Stimulated activated naive CD4-positive, alpha-beta T cell (primary cell): ENCODE results near the gene SMC1B.
"Not testable (repeated sequence)": the region's sequence is repeated elsewhere in the genome, so short reads cannot be mapped to it uniquely, and the experiment has no call there.

ENCODE experiments used
- DNase-seq, 6 experiments: peaks; one replicate each; lab custom pipeline; 2025; lab: John Stamatoyannopoulos, UW

SMC1B gene

GRCh38 chr22:45413368-45414211, at the start of gene SMC1B, which contains the start of gene RIBC2:
Gene SMC1B (minus strand): TSS chr22:45413599. CDS start chr22:45413567, 32 bp downstream.
Gene RIBC2 (plus strand): TSS chr22:45413693. CDS start chr22:45413887, 194 bp downstream.
- DNase-seq, result peak; percentile 73 to 85 (median 78)

- DNase-seq, result no peak
These were observed 48.7 kb upstream of the SMC1B start for GRCh38 chr22:45462034-45462655.

GRCh38 chr22:45460288-45461109, 47.1 kb upstream of the SMC1B start:
- DNase-seq, result no peak

- DNase-seq, result no peak
These were observed 45.8 kb upstream of the SMC1B start for GRCh38 chr22:45459235-45459634.

GRCh38 chr22:45458532-45458931, 45.1 kb upstream of the SMC1B start:
- DNase-seq, result no peak

GRCh38 chr22:45456811-45457210, 43.4 kb upstream of the SMC1B start:
- DNase-seq, result no peak

- no peak for DNase-seq
These were observed 42.2 kb upstream of the SMC1B start for GRCh38 chr22:45455621-45456020.

GRCh38 chr22:45455212-45455611, 41.8 kb upstream of the SMC1B start:
- DNase-seq, result no peak

- DNase-seq, result no peak
These were observed 40.9 kb upstream of the SMC1B start for GRCh38 chr22:45454275-45454674.

- no peak for DNase-seq
These were observed 40.4 kb upstream of the SMC1B start for GRCh38 chr22:45453764-45454163.

GRCh38 chr22:45452565-45453379, 39.4 kb upstream of the SMC1B start:
- DNase-seq, result no peak

- no peak for DNase-seq
These were observed 38.6 kb upstream of the SMC1B start for GRCh38 chr22:45451972-45452371.

- DNase-seq, result no peak
These were observed 37.7 kb upstream of the SMC1B start for GRCh38 chr22:45450921-45451651.

- no peak for DNase-seq
These were observed 36.8 kb upstream of the SMC1B start for GRCh38 chr22:45450101-45450785.

GRCh38 chr22:45449442-45449841, 36.0 kb upstream of the SMC1B start:
- not testable (repeated sequence) for DNase-seq

GRCh38 chr22:45448431-45448830, 35.0 kb upstream of the SMC1B start:
- DNase-seq, result no peak

- not testable (repeated sequence) for DNase-seq
These were observed 34.2 kb upstream of the SMC1B start for GRCh38 chr22:45447596-45447995.

GRCh38 chr22:45446216-45446615, 32.8 kb upstream of the SMC1B start:
- DNase-seq, result no peak

GRCh38 chr22:45445031-45445710, 31.8 kb upstream of the SMC1B start:
- DNase-seq, result no peak

GRCh38 chr22:45444168-45444567, 30.8 kb upstream of the SMC1B start:
- no peak for DNase-seq
